ENCODE measurements around the gene RAB3D.
A peak's percentile ranks its signal among the peaks of the same experiment; 100 is the strongest.

RAB3D gene

GRCh38 chr19:11293433-11294389, 45.7 kb downstream of the RAB3D start:
- DNase-seq = peak; percentile 90

GRCh38 chr19:11291991-11292390, 47.5 kb downstream of the RAB3D start:
- no peak for DNase-seq

GRCh38 chr19:11291415-11291814, 48.0 kb downstream of the RAB3D start:
- no peak for DNase-seq

- no peak for DNase-seq
Observed at GRCh38 chr19:11290256-11290655, 49.2 kb downstream of the RAB3D start.

- no peak for DNase-seq
Observed at GRCh38 chr19:11288349-11288748, 51.1 kb downstream of the RAB3D start.

- no peak for DNase-seq
Observed at GRCh38 chr19:11286312-11286974, 53.0 kb downstream of the RAB3D start.

- DNase-seq = no peak
Observed at GRCh38 chr19:11284515-11284914, 54.9 kb downstream of the RAB3D start.

- no peak for DNase-seq
Observed at GRCh38 chr19:11281356-11282049, 58.0 kb downstream of the RAB3D start.

- DNase-seq = peak; percentile 24
Observed at GRCh38 chr19:11279505-11280236, 59.8 kb downstream of the RAB3D start.

GRCh38 chr19:11278670-11279069, 60.8 kb downstream of the RAB3D start:
- DNase-seq = no peak

GRCh38 chr19:11274533-11275086, 64.8 kb downstream of the RAB3D start:
- no peak for DNase-seq

- no peak for DNase-seq
Observed at GRCh38 chr19:11273989-11274388, 65.5 kb downstream of the RAB3D start.

- no peak for DNase-seq
Observed at GRCh38 chr19:11273296-11273695, 66.2 kb downstream of the RAB3D start.
